T follicular helper cell (primary cell): ENCODE measurements around the gene DCLK1.

Source experiments
- DNase-seq: peaks from one replicate; pipeline ENCODE4 v3.0.0-alpha.2; 2020; ENCODE audit warnings: low read depth

The DCLK1 gene

DNA sequence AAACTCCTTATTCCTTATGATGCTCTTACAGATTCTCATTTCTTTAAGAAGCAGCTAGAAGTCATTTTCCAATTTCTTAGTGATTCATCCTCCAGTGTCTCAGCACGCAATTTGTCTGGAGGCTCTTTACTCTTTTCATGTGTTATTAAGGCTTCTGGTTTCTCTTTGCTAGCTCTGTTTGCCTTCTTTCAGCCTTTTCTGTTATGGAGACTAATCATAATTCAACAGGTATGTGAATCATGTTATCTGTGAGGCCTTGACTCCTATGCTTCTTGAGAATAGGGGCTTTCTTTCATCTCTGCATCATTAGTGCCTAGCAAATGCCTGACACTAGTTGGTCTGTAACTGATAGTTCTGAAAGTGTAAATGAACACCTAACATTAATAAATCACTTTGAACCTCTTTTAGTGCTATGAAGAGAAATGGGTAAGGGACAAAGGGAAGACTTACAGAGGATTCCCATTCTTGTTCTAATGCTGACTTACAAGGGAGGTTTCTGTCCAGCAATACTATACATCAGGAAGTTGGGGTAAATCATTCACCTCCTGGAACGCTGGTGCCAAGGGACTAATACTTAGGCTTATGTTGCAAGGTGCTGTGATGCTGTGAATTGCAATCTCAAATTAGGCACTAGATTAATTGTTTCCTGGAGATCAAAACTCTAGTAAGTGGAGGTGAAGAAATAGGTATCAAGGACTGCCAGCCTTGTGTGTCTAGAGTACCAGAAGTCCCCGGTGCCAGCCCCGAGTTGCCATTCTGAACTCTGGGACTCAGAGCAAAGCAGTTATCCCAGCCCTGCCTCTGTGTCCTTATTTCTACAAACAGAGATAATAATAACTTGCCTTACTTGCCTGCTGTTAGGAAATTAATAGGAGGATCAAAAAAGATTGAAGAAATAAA lies 265.6 kb downstream of the DCLK1 start:
- no peak for DNase-seq

DNA sequence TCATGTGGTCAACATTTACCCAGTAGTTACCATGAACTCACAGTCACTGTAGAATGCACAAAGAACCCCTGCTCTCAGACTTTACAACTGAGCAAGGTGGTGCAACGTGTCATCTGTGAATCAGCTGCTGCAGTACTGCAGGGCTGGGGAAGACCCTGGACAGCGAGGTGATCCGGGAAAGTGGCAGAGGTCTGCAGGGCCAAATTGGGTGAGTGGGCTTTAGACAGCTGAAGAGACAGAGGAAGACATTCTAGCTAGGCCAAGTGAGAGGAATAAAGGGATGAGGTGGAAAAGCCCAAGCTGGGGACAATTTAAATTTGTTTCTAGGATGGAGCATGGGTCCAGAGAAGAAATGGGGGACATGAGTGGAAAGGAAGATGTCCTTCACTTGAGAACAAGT lies 270.5 kb downstream of the DCLK1 start:
- DNase-seq, result no peak

DNA sequence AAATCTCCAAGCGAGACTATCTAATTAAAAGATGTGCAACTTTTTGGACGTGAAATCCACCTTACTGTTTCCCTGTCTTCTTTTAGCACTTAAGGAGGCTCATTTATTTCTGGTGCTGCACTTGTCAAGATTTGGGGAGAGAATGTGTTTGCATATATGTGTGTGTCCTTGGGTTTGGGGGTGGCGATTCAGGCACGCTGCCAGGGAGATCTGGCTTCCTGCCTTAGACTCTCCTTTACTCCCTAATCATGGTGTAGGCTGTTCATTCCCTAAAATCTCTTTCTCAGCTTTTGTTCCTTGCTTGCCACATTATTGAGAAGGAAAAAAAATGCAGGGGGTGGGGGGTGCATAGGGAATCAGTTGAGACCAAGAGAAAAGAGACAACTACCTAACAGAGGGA lies 271.2 kb downstream of the DCLK1 start:
- DNase-seq, result no peak

DNA sequence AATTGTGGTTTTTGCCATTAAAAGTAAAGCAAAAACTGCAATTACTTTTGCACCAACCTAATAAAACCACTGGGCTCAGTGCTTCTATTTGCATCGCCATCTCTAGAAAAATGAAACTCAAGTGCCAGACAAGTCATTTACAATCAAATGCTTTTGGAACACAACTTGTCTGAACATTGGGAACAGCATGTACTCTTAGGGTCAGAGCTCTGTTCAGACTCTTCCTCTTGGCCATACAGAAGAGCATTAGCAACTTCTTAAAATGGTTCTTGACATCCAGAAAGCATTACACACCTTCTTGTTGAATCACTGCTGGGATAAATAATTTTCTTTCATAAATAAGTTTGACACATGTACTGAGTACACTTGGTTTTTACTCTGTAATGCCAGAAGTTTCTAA lies 272.5 kb downstream of the DCLK1 start:
- no peak for DNase-seq

DNA sequence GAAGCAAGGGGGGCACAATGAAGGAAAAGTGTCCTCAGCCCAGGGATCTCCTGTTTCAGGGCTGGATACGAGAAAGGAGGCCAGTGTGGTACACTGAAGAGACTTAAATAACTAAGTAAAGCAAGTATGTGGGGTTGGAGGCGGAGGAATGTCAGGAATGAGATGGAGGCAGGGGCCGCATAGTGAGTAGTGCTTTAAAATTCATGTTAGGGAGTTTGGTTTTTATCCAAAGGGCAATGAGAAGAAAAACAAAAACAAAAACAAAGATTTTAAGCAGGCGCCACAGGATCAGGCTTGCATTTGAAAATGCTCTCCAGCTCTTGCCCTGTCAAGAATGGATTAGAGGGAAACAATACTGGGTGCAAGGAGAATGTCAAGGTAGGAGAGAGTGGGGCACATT lies 273.4 kb downstream of the DCLK1 start:
- no peak for DNase-seq

DNA sequence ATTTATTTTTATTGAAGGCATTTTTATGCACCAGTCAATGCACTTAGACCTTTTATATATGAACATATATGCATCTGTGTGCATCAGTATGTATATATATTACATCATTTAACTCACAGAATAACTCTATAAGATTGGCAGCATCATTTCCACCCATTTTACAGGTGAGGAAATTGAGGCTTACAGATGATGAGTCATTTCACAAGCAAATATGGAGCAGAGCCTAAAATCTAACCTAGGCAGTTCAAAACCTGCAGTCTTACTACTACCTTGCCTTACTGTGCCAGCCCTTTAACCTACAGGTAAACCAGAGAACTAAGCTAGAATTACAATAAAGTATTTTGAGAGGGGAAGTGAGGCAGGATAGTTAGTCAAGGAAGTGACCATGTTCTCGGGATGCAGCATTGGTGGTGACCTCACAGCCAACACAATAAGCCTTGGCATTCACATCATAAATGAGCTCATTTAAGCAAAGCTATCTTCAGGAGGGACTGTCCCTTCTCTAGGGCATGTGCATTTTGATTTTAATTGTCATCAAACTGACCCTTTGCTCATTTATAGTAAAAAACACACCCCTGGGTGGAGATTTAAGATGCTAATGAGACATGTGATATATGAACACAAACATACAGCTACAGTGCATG lies 274.3 kb downstream of the DCLK1 start:
- no peak for DNase-seq

DNA sequence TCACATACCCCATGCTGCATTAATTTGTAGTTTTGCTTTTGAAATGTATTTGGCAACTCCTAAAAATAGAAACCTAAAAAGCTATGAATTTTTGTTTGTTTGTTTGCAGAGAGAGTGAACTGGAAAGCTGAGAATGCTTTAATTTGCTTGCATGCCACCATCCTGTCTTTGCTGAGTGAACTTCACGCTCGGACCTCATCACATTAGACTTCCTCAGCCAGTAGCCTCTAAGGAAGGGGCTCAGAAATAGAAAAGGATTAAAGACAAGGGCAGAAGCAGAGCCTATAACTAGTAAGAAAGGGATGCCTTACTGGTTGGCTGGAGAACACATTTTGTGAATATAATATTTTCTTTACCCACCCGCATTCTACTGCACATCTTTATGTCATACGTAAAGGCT lies 275.1 kb downstream of the DCLK1 start:
- no peak for DNase-seq

DNA sequence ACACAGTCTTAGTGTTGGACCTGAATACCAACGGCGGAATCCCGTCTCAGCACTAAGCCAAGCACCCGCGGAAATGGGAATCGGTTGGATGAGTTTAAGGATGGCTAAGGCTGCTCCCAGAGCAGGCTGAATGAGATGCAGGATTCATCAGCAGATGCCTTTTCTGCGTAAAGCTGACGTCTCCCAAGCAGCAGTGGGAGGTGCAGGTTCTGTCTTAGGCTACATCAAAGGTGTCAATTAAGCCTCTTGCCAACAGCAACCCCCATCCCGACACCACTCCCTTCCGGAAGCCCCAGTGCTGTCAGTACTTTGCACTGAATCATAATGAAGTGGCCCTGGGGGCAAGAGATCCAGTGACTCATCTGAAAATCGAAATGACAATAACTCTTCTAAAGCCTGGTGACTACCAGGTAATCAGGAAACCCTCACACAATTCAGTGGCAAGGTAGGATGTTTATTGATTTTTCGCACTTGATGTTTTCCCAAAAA lies 275.6 kb downstream of the DCLK1 start:
- DNase-seq, result no peak

DNA sequence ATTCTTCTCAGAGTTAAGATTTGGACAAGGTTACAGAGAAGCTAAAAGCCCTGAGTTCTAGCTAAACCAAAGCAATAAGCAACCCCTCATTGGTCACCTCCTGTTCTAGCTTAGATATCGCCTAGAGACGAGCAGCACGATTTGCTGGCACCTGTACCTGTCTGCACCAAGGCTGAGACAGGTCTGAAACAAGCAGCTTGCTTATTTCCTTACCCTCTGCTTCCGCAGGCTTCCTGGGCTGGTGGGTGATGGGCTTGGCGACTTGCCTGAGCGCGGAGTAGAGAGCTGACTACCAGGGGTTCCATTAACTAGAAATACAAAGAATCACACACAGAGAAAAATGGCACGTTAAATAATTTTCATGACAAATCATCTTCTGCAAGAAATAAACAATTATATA lies 276.9 kb downstream of the DCLK1 start:
- no peak for DNase-seq

DNA sequence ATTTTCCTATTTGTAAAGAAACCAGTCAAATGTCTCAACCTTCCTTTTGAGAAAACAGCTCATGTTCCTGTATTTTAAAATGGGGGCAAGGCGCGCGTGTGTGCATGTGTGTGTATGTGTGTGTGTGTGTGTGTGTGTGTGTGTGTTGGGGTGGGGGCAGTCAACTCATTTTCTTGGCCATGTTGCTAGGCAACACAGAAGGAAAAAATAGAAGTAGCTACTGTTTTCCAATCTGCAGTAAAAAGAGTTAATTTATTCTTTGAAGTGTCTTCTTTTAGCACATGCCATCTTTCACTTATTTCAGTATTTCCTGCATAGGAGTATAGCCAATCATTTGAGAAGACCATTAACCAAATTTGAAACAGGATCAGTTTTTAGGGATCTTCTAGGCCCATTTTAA lies 279.3 kb downstream of the DCLK1 start:
- no peak for DNase-seq

DNA sequence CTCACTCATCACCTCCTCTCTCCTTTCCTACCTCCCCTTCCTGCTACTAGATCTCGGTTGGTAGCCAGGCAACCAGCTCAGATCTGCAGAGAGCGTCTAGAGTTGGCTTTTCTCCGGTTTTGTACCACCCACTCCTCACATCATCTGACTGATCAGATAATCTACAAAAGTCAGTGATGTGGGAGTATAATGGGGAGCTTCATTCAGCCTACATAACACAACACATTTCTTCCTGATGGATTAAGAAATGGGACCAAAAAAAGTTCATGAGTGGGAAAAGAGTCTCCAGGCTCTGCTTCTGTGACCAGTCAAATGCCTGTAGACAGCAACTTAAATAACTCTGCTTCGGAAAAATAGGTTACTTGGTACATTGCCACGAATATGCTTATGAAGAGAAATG lies 279.8 kb downstream of the DCLK1 start:
- DNase-seq, result no peak

DNA sequence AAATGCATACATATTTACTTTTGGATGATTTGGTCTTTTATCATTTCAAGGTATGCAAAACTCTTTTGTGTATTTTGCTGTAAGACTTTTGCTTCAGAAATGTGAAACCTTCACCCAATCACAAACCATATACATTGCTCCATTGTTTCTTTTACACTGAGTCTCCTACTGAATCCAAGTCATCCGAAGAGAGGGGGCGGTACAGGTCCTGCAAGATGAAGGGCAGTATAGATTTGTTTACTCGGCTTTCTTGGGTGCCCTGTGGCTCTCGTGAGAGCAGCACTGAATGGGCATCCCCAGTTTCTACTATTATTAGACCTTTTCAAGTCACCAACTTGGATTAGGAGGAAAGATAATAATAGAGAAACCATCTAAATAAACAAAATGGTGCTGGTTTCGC lies 280.6 kb downstream of the DCLK1 start:
- DNase-seq, result no peak

DNA sequence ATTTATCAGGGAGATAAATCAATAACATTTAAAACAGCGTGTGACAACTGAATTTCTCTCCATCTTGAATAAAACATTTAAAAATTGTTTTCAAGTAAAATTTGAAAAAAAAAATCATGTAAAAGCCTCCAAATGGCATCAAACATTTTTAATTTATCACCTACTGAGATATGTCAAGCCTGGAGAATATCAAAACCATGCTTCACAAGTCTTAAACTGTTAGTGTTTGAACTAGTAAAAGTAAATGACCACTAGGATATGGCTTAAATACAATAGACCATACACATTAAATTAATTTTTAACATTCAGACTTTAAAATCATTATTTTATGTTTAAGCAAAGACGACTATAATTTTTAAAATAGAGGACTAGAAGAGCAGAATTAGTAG lies 281.9 kb downstream of the DCLK1 start:
- no peak for DNase-seq

DNA sequence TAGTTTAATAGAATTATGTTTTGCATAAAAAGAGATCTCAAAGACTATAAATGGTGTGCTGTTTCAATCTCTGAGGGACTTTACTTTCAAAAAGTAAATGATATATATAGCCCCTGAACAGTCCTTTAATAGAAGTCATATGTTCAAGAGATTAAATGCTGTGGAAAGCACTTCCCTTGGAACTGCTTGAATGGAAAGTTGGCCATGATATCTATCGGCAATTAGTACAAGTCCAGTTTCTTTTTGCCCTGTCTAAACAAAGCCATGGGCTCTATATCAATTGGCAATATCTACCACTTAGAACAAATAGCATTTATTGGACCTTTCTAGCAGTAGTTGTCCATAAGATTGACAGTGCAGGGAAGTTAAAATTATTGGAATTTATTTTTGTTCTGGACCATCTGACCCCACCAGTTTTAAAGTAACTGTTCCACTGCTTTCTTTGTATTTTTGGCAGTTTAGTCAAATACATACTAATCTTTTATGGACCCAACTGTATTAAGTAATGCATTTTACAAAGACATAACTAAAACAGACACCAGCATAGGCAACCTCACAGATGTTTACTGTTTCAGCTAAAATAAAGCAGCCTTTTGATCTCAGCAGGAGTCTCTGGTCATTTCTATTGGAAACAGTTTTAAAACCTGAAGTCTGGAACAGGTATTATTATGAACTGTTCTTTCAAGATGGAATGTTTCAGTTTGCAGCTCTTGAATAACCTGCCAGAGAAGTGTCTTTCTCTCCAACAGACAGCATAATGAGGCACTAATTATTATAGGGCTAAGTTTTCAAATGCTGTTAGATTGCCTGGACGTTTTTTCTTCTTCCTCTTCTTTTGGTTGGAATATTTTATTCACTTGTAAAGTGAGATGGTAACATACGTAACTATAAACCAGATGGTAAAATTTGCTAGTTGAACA lies 282.6 kb downstream of the DCLK1 start:
- no peak for DNase-seq

DNA sequence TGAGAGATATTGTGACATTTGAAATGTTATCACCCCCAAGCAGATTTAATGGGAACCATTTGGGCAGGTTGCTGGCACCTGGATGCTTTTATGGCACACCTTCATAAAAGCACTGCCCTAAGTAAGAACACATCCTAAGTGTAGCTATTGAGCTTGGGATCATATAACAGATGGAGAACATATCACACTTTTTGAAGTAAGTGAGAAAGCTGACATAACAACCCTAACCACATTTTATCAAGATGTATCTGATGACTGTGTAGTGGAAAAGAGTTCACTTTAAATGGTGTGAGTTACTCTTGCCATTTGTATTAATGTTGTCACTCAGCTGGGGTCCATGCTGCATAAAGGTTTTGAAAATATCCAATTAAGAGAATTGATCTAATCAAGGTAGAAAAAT lies 287.9 kb downstream of the DCLK1 start:
- DNase-seq, result no peak

DNA sequence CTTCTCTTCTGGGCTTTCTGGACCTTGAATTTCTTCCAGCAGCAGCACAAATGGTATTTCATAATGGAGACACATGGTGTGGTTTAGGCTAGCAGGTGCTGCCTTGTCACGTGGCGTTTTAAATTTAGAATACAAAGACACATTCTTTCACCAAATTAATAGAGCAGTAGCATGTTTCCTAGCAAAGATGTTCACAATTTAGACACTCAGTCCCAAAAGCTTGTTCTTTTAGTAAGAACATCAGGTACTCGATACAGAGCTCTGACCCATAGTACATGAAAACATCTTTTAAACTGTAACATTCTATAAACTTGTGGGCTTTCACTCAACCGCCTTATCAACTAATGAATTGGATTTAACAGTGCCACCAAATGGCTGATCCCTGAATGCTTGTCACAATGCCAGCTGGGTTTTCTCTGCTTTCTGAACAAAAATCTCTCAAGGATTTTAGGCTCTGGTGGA lies 290.1 kb downstream of the DCLK1 start:
- no peak for DNase-seq

DNA sequence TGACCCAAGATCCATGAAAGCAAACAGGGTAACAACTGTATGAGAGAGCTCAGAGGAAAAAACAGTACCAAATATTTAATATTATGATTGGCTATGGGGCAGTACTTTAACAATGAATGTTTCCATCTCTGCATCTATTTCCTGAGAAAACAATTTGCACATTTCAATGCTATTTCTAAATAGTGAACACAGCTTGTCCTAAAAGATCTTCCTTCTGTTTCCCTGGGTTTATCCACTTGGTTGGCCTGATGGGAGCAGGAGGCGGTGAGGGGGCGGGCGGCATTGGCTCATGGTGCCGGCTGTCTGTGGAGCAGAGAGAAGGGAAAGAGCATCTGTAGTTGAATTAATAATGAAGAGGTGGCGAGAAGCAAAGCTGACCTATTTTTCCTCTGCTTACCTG lies 291.4 kb downstream of the DCLK1 start:
- no peak for DNase-seq

DNA sequence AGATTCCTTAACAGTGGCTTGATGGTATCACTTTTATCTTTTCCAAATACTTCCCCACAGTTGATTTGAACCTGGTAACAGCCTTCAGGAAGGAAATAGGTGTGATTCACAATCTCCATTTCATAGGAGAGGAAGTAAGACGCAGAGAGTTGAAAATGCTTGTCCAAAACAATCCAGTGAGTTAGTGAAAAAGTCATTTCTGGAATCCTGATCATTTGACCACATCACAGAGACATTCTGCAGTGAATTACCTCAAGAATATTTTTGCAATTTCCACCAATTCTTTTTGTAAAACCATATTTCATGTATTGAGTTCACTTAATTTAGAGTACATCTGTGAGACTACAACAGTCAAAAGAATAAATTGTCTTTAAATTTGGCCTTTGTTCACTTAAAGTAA lies 292.8 kb downstream of the DCLK1 start:
- DNase-seq, result no peak

DNA sequence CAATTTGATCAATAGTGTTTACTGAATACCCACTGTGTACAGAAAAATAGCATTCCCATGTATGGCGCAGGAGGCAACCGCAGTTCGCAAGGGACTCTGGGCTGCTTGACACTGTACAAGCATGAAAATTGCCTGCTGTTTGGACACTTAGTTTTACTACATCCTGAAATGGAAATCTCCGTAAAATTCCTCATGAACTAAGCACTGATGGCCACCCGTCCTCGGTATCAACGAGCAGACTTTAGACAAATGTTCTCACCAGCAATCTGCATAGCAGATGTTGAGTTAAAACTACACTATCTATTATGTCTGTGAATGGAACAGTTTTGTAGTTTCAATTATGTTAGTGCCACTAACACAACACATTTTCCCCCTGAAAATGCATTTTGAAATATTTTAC lies 294.7 kb downstream of the DCLK1 start:
- no peak for DNase-seq

DNA sequence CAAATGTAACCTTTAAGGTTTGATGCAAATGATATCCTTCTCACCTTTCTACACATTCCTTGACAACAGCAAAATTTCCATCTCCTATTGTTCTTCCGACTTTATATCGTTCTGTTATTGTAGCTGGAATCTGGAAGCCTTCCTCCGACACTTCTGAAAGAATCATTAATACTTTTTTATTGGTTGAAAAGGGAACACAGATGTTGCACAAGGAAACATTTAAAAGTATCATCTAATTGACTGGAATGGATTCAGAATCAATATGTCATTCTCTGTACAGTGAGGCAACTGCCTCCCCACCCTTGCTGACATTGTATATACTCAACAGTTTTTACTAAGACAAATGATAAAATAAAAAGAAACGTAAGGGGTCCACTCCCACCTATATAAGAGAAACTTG lies 295.2 kb downstream of the DCLK1 start:
- no peak for DNase-seq

DNA sequence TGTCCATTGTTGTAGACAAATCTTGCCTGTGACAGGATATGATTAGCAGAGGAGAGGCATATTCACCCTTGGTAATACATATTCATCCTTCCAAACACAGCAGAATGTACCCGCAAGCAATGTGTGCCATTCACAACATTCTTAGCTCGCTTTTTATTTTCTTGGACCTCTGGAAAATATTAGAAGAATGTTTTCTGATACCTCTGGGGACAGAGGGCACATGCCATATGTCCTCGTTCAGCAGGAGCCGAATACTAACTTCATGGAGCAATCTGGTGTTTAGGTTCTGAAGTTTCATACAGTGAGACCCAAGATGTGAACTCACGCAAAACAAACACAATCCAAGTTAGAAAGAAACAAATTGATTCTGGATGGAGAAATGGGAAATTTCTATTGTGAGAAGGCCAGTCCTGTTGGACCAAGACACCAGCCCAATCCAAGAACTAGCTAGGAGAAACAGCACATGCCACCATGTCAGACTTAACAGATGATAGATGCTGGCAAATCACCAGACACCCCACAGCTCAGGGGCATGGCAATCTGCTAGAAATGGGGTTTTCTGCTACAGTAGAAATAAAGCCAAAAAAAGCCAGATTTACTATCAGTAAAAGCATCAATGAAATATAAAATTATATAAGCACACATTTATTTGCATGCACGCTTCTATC lies 297.4 kb downstream of the DCLK1 start:
- DNase-seq, result no peak

DNA sequence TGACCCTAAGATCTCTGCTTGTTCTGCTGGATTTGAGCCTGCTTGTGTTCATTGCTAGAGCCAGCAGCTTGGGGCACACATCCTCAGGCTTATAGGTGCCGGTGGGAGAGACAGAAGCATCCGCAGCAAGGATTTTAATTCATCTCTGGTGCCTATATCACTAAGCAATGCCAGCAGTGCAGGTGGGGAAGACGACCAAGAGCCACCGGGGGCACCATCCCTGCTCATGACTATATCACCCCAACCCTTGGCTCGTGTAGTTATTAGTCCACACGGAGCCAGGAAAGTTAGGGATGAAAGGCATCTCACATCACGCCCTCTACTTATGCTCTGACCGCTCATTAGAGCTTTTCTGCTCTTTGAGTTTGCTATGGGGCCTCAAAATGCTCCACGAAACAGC lies 298.2 kb downstream of the DCLK1 start:
- DNase-seq, result no peak
